Hematopoietic multipotent progenitor cell (in vitro differentiated cells): ENCODE results near the gene CDK5RAP3. TPM values are rescaled to one million over a fixed set of nuclear protein-coding genes. Genes with fewer than 3 reads are reported as not detected.
A peak's percentile ranks its signal among the peaks of the same experiment; 100 is the strongest.
"Not testable (repeated sequence)": the region's sequence is repeated elsewhere in the genome, so short reads cannot be mapped to it uniquely, and the experiment has no call there.

Experiments
- DNase-seq, 3 donors: peaks; one replicate each; pipeline ENCODE4 v3.0.0-alpha.2; 2011 to 2015; ENCODE audit warnings: low read depth in 2 of 3, low spot score in 2 of 3
- total RNA-seq: library from RNA; depleted of rRNA; stranded (reverse); fragments of >200 nt; gene quantifications from one replicate; pipeline ENCODE4 v1.2.3, GENCODE V29; 2012

CDK5RAP3 gene, protein sequence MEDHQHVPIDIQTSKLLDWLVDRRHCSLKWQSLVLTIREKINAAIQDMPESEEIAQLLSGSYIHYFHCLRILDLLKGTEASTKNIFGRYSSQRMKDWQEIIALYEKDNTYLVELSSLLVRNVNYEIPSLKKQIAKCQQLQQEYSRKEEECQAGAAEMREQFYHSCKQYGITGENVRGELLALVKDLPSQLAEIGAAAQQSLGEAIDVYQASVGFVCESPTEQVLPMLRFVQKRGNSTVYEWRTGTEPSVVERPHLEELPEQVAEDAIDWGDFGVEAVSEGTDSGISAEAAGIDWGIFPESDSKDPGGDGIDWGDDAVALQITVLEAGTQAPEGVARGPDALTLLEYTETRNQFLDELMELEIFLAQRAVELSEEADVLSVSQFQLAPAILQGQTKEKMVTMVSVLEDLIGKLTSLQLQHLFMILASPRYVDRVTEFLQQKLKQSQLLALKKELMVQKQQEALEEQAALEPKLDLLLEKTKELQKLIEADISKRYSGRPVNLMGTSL
- total RNA-seq: 102 TPM

DNA sequence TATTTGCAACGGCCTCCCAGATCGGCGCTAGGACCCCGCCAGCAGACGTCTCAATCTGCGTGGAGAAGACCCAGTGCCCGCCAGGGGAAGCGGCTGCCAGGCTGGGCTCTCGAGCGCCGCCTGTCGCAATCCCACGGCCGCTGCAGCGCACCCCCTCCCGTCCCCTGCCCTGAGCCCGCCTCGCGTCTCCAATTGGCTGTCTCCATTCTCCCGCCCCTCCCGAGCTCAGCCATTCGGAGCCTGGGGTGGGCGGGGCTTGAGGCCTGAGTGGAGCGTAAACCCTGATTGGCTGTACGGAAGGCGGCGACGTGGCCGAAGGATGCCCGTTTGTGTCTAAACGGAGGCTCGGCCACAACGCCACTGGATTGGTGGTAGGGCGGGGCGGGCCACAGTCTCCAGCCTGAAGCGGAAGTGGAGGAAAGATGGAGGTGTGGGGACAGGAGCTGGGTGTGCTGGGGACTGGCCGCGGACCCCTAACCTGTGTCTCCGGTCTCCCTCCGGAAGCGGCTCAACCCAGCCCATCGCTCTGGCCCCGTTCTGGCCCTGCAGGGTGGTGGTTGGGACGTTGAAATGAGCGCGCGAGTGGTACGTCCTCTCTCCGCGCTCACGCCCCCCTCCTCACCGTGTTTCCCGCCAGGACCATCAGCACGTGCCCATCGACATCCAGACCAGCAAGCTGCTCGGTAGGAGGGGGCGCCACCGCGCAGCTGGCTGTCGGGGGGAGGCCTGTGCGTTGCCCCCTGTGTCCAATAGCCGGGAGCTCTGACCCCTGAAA is at the start of gene CDK5RAP3:
Gene CDK5RAP3, plus strand, starts transcription at position 389 of the 775 bp plus-strand sequence. Its CDS starts 34 bp downstream, at position 423.
- peak; percentile 93 to 99 (median 99) for DNase-seq

DNA sequence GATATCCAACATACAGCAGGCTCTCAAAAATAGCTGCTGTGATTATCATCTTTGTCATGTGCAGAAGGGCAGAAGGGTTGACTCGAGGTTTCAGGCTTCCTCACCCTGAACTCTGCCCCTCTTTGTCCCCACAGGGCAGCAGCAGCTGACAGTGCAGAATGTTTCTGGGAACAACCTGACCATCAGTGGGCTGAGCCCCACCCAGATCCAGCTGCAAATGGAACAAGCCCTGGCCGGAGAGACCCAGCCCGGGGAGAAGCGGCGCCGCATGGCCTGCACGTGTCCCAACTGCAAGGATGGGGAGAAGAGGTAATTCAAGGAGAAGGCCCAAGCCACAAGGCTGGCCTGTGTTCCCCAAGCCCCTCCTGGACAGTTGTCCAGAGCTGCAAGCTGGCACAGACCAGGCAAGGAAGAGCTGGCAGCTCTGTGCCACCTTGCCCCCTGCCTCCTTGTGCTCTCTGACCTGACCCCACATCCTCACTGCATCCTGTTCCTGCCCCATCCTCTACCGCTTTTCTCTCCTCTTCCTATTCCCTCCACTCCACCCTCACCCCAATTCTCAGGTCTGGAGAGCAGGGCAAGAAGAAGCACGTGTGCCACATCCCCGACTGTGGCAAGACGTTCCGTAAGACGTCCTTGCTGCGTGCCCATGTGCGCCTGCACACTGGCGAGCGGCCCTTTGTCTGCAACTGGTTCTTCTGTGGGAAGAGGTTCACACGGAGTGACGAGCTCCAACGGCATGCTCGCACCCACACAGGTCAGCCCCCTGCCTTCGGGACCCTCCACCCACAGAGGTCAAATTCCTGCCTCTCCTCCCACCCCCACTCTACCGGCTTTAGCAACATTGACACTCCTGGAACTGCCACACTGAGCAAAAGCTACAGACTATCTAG is 45.9 kb upstream of the CDK5RAP3 start:
- no peak for DNase-seq

DNA sequence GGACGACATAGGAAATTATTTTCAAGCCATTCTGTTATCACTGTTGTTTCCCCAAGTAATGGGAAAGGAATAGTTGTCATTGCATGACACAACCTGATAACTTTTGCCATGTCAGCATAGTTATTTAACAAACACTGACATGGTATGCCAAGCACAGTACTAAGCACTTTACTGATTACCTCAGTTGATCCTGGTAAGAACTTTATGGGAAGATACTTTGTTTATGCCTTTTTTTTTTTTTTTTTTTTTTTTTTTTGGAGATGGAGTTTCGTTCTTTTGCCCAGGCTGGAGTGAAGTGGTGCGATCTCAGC is 45.3 kb upstream of the CDK5RAP3 start:
- DNase-seq: no peak

DNA sequence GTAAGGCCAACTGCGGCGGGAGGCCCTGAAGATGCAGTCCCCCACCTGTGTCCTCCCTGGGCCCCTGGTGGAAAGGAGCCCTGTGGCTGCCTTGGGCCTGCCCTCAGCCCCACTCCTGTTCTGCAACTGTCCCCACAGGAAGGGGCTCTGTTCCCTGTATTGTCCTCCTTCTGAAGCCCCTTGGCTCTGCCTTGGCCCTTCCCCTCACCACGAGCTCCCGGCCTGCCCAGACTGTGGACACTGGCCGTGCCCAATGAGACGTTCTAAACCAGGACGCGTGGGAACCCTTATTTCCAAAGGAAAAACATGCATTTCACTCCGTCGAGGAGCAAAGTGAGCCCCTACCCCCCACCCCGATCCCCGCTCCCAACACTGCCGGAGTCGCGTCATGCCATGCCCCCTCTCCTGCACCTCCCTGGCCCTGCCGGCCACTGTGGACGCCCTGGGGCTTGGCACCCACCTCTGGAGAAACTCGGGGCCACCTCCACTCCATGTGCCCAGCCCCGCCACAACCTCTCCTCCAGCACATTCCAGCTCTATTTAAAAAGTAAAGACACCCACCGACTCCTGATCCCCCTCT is 43.0 kb upstream of the CDK5RAP3 start:
- no peak for DNase-seq

DNA sequence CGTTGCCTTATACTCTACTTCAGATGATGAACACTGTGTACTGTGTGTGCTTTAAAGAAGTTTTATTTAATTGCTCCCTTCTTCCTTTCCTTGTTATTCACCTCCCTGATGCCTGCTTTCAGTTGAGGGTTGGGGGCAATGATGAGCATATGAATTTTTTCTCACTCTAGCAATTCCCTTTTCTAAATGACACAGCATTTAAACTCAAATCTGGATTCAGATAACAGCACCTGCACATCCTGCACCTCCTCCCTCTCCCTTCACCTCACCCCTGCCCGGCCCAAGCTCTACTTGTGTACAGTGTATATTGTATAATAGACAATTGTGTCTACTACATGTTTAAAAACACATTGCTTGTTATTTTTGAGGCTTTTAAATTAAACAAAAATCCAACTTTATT is 42.5 kb upstream of the CDK5RAP3 start:
- peak in 2 of 3 donors; percentile 81 to 93 for DNase-seq

DNA sequence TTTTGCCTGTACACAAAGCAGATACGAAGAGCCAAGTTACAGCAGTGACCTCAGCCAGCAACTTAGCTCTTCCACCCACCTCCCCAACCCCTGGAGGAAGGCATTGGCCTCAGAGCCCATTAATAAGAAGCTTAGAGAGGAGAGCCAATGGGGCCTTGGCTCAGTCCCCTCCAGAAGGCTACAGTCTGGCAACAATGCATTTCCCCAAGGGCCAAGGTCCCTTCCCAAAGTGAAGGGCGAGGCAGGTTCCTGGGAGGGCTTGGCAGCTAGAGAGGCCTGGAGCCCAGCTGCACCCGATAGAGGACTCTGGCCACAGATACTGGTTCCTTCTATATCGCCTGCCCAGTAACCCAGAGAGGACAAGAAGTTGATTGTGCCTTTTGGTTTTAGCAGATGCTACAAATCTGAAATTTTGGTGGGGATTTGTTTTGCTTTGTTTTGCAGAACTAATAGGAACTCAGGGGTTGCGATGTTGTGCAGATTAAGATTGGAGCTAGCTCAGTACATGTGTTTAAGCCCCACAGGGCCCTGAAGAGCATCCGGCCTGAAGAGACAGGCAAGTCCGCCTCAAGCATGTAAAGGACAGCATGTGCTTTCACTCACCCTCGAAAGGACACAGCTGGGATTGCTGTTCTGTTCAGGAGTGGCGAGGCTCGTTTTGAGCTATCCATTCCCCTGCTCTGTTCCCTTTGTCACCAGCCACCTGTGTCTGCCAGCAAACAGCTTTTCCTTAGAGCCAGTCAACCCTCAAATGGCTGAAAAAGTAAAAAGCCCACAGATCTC is 41.5 kb upstream of the CDK5RAP3 start:
- no peak for DNase-seq

DNA sequence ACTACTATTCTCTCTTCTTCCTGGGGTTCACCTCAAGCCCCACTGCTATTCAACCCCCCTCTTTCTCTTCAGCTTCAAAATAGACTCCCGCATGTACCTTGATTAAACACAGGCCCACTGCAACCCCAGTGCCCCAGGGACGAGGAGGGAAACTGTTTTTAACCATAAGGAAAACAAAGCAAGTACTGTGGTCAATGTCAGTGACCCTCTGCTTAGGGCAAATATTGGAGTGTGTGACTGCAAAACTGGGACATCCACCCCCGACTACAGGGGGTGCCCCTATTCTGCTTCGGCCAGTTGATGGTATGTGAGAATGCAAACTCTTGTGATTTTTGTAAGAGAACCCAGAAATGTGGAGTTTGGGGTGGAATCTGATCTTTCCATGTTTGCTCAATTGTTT is 39.1 kb upstream of the CDK5RAP3 start:
- no peak for DNase-seq

DNA sequence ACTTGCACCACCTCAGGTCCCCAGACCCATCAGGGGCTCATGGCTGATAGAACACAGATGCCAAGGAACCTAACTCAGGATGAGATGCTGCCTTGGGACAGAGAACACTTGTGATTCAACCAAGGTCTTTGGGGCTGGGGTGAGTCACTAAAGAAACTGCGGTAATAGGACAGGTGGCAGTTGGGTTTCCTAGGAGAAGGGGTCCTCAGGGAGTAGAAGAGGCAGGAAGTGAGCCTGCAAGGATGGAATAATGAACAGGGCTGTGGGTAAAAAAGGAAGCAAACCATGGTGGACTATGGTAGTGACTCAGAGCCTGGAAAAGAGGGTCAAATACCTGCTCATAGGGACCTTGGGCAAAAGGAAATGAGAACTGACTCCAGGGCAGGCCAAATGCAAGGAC is 36.1 kb upstream of the CDK5RAP3 start:
- no peak for DNase-seq

DNA sequence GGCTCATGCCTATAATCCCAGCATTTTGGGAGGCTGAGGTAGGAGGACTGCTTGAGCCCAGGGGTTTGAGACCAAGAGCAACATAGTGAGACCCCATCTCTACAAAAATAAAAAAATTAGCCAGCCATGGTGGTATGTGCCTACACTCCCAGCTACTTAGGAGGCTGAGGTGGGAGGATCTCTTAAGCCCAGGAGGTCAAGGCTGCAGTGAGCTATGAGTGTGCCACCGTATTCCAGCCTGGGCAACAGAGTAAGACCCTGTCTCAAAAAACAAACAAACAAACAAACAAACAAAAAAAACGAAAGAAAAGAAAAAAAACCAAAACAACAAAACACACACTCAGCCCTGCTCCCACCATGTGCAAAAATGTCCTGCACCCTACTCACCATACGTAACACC is 35.4 kb upstream of the CDK5RAP3 start:
- DNase-seq: not testable (repeated sequence)

DNA sequence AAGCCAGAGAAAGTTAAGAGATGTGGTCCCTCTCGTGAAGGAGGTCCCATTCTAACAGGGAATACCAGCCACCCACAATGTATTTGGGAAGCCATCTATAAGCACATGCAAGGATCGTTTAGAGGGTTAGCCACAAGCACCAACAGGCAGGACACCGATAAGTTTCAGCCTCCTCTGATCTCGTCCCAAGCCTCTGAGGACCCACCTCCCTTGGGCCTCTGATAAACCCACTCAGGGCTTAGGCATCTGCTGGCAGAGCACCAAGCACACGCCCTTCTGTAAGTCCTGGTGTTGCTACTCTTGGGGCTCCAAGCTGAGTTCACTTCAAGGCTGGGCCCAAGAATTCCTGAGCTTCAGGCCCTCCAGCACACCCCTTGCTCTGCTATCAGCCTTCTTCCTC is 35.0 kb upstream of the CDK5RAP3 start:
- DNase-seq: no peak

DNA sequence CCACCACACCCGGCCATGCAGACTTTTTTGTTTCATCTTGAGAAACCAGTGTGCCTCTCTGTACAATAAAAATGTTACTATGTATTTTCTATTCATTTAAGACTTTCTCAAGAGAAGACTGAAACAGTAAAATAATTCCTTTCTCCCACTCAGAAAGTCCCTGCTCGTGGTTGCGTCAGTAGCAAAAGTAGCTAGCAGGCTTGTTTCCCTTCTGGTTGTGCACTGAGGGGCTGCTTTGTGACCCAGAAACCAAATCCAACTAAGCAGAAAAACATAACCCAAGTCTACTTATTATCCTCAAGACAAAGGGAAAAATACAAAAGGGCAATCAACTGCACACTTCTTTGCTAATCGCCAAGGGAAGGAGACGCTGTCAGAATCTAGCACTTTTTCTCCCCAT is 33.0 kb upstream of the CDK5RAP3 start:
- DNase-seq: no peak

DNA sequence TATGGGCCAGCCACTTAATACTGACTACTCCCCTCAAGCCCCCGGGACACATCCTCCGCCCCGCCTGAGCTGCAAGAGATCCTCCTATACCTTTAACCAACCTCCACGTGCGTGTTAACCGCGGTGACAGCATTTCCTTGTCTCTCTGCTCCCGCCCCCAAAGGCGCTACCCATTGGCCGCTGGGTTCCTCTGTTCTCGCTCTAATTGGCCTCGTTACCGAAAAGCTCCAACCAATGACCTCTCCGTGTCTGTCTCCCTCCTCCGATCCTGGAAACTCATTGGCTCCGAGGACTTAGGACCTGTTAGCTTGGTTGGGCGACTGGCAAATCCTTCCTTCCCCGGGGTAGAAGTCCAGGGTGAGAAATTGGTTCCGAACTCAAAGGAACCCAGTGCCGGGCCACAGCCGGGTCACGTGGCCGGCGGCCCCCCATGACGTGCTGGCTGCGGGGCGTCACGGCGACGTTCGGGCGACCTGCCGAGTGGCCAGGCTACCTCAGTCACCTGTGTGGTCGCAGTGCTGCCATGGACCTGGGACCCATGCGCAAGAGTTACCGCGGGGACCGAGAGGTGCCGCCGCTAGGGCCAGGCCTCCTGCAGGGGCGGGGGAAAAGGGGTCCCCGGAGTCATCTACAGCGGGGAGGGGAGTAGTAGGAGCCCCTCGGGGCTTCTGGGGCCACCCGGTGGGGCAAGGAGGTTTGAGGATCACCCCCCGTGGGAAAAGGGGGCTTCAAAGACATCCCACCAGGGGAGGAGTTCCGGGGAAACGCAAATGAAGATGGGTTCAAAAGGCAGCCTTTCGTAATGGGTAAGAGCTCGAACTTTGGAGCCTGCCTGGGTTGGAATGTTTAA is 29.4 kb upstream of the CDK5RAP3 start, which contains the start of gene PNPO:
Gene PNPO, plus strand, starts transcription at position 326 of the 850 bp plus-strand sequence. Its CDS starts 105 bp downstream, at position 431.
- DNase-seq: peak; percentile 78 to 99 (median 96)

DNA sequence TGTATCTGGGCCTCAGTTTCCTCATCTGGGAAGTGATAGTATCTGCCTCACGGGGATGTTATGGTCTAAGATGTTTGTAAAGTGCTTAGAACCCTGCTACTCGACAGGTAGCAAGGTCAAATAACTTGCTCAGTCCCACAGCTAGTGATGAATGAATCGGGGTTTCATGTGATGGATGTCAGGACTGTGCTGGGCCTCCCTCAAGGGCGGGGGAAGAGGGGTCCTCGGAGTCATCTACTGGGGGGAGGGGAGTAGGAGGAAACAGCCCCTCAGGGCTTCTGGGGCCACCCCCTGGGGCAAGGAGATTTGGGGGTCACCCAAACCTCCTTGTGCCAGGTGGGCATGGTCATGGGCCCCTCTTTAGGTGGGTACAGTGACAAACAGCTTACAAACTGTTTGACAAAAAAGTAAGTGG is 28.8 kb upstream of the CDK5RAP3 start:
- DNase-seq: no peak

DNA sequence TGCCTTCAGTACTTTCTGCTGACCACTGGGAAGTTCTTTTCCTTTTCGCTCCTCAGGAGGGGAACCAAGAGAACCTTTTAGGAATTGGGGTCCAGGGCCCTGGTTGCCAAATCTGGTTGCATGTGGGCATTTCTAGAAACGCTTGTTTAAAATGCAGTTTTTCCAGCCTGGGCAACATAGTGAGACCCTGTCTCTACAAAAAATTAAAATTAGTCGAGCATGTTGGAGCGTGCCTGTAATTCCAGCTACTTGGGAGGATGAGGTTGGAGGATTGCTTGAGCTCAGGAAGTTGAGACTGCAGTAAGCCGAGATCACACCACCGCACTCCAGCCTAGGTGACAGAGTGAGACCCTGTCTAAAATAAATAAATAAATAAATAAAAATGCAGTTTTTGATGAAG is 28.3 kb upstream of the CDK5RAP3 start:
- no peak for DNase-seq

DNA sequence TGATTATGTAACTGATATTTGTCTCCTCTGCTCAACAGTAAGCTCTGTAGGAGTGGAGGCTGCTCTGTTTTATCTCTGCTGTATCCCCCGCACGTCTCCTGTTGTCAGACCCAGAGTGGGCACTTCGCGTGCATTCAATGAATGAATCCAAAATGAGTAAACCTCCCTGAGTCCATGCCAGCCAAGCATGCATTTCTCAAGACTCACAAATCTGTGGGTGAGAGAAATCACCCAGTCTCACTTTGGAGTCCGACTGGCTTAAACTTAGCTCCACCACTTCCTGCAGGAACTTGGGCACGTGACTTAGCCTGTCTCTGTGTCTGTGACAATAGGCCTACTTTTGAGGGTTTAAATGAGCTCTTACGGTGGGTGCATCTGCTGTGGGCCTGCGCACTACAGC is 25.8 kb upstream of the CDK5RAP3 start:
- DNase-seq: no peak

DNA sequence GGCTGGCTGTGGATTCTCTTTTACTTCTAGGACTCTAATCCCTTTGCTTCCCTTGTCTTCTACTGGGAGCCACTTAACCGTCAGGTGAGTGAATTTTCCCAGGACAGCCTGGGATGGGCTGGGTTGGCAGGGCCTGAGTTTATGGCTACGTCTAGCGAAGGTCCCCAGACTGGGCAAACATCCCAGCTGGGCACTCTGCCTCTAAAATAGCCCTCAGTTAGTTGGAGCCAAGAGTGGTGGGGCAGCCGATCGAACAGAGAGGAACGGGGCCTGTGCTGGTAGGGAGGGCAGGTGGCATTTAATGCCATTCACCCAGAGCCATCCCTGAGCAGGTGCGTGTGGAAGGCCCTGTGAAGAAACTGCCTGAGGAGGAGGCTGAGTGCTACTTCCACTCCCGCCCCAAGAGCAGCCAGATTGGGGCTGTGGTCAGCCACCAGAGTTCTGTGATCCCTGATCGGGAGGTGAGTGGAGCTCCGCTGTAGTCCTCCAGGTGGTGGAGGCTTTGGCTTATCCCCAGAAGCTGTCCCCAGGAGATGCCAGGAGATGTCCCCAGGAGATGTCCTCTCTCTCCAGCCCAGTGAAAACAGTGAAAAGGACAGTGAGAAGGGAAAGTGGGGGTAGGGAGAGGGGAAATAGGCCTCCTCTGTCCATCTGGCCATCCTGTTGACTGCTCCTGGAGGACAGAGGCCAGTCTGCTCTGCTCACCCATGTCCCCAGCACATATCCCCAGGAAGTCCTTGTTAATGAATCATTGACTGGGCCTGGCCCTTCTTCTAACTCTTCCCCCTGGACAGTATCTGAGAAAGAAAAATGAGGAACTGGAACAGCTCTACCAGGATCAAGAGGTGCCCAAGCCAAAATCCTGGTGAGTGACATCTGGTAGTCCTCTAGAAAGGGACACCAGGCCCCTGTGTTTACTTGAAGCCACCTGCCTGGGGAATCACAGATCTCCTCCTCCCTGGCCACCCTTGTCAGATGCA is 25.1 kb upstream of the CDK5RAP3 start:
- no peak for DNase-seq

DNA sequence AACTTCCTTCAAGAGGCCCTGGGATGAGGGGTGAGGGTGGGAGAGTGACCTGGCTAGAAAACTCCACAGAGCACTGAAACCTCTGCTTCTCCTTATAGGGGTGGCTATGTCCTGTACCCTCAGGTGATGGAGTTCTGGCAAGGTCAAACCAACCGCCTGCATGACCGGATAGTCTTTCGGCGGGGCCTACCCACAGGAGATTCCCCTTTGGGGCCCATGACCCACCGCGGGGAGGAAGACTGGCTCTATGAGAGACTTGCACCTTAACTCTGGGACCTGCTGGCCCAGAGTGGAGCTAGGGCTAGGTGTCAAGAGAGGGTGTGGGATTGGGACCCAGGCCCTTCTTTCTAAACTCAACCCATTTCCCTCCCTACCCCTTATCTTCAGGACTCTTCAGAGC is 24.4 kb upstream of the CDK5RAP3 start:
- no peak for DNase-seq
